ENCODE data around the gene YOD1.

The YOD1 gene

DNA sequence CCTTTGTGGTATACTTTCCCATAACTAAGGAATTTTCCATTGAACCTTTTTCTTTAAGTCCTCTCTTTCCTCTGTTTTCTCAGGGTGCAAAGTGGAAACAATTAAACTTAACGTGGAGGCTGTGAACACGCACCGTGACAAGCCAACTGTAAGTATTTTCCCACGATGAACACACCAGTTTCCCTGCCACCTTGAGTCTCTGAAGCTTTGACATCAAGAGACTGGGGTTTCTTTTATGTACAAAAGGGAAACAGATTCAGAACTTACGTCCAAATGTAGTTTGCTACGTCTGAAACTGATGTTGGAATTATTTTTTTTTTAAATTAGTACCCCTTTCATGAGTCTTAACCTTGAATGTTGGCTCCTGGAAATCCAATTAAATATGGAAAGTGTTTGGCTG is 20.4 kb upstream of the YOD1 start:
- no peak for DNase-seq

DNA sequence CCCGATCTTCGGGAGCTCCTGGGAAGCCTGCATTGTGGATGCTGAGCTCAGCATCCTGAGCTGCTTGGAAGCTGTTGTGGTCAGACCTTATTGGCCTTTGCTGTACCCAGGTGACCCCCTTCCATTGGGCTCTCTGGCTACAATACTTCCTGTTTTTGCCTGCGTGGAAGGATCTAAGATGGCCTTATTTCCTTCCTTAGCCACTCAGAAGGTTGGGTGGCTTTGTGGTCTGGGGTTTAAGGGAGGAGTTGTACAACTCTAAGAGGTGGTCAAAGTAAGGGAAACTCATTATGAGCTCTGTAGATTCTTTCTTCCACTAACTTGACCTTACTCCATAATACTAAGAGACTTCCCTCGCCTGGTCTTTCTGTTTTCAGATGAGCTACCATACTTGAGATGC is 19.8 kb upstream of the YOD1 start:
- no peak for DNase-seq

- no peak for DNase-seq
Measured at GRCh38 chr1:207069858-207070506, 19.0 kb upstream of the YOD1 start.

DNA sequence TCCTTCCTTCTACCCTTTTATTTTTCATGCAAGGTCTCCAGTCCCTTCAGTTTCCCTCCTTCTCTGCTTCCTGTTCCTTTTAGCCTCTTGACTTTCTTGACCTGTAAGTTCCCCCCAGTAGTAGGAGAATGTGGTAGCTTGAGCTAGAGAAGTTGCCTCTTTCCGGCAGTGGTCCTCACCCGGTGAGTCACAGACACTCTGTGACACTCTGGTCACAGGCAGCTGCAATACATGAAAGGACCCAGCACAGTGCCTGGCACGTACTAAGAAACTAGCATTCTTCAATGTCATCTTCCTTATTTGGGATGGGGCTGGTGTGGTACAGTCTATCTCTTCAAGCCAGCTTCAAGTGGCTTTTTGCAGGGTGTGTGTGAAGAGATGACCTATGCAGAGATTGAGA is 18.1 kb upstream of the YOD1 start:
- no peak for DNase-seq

GRCh38 chr1:207067665-207068064 is 16.7 kb upstream of the YOD1 start:
- DNase-seq: no peak

DNA sequence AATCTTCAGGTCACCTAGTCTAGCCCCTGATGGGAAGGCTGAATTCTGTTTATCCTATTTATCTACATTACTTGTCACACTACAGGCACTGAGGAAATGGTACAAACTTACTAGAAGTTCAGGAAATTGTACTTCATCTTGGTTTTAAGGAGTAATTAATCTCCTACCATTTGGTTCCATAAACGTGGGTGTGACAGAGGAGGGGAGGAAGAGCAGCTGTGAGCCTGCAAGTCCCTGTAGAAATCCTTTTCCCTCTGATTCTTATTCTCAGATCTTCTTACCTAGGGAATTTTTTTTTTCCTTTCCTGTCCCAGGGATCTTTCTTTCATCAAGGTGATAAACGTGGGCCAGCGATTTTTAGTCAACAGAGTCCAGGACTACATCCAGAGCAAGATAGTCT is 16.2 kb upstream of the YOD1 start:
- no peak for DNase-seq

DNA sequence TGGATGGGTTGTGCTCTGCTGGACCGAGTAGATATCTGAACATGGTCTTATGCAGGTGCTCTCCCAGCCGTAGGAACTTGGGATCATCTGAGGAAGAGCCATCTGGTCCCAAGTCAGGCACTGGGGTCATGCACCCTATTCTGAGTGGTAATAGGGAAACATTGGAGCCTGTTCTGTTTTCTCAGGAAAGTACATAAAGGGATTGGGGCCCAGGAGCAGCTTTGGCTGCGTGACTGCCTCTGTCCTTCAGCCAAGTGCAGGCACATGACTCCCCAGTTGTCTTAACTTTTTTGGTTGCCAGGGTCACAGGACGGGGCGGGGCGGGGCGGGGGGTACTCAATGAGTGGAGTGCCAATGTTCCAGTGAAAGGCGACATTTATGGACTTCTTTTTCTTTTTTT is 13.6 kb upstream of the YOD1 start:
- DNase-seq: no peak

GRCh38 chr1:207063014-207063413 is 12.0 kb upstream of the YOD1 start:
- DNase-seq: no peak

GRCh38 chr1:207062058-207062457 is 11.1 kb upstream of the YOD1 start:
- no peak for DNase-seq

GRCh38 chr1:207060596-207060995 is 9.6 kb upstream of the YOD1 start:
- no peak for DNase-seq

DNA sequence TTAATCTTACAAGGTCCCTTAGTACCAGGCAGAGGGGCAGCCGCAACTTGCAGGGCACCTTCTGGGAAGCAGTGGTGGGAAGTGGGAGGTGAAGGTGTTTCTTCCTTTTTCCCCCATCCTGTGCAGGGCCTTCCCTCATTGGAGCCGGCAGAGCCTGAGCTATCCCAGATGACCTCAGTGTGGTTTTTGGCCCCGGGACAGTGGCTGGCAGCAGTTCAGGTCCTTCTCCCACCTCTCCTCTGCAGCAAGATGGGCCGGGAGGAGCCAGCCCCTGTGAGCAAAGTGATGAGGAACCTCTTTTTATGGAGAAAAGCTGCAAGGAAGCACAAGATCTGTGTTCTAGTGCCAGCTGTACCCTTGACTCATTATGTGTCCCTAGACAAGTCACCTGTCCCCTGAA is 8.9 kb upstream of the YOD1 start:
- no peak for DNase-seq

DNA sequence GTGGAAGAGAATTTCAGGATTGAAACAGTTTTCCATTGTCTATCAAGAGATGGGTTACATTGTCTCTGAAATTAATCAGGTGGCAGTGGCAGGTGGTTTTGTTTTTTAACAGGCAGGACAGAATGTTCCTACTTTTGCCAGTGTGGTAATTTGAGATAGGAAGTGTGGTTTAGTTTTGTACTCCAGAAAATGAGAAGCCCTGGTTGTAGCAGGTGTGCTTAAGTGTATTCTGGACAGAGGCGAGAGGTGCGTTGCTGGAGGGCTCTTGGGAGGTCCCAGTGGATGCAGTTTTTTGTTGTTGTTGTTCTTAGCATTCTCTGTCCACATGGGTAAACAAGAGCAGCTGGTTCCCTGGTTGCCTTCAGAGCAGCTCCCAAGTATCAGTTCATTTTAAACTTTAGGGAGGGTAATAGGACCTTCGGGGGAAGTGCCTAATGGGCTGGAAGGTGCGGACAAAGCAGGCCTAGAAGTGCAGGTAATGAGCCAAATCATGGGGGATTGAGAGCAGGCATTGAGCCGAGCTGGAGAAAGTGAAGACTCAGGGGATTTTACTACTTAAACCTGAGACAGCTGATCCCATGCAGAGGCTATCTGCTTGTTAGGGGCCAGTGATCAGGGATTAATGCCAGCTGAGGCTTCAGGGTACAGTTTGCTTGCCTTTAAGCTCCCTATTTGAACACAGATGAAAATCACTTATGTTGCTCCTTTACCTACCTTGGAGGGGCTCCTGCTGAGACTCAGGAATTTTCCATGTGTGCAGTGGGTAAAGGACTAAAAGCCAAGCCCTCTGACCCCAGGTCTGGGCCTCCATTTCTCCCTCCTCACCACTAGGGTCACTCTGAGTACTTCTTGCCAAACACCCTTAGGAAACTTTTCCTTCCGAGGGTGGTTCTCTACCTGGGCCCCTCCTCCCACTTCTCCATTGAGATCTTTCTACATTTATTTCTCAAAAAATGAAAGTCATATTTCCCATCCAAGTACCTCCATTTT is 8.2 kb upstream of the YOD1 start:
- no peak for DNase-seq

GRCh38 chr1:207058252-207058651 is 7.2 kb upstream of the YOD1 start:
- DNase-seq: no peak

- no peak for DNase-seq
Measured at GRCh38 chr1:207056673-207057072, 5.7 kb upstream of the YOD1 start.

GRCh38 chr1:207055386-207056001 is 4.5 kb upstream of the YOD1 start:
- no peak for DNase-seq

DNA sequence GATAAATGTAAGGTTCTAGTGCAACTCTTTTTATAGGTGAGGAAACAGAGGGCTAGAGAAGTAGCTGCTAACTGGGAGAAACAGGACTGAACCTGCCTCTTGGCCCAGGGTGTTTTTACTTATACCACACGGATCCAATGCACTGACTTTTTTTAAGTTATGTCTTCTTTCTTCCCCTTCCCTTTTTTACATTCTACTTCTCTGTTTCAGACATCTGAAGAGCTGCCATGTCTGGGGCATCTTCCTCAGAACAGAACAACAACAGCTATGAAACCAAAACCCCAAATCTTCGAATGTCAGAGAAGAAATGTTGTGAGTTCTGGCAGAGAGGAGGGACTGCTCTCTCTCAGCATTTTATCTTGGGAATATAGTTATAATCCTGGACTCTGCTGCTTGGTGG is 3.5 kb upstream of the YOD1 start:
- no peak for DNase-seq

DNA sequence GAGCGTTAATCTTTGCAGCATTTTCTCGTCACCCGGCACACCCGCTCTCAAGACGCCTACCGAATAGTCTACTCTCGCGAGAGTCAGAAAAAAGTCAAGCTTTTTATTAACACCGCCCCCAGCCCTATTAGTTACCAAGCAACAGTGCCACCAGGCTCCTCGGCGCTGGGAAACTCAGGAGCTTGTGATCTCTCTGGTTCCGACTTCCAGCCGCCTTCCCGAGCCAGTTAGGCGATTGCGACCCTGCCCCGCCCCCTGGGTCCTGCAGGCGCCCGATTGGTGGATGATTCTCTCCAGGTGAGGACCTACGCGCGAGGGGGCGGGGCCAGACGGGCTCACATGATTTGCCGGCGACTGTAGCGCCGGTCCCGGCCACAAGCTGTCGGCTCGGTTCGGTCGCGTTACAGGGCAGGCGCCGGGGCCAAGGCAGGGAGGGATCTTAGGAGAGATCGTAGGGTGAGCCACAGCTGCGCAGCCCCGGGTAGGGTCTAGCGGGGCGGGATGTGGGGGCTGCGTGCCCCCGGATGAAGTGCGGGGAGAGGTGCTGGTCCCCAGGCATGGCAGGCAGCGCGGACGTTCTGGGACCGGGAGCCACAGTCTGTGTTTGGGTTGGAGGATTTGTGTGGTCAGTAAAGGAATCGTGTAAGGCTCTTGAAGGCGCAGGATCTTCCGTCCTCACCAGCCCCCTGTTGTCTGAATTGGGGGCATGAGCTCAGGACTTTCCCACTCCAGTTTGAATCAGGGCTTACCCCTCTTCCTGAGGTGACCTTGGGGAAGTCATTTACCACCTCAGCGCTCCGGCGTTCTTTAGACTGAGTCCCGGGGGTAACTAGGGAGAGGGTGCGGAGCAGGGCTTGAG is 2.1 kb upstream of the YOD1 start, which contains the start of gene PFKFB2:
Gene PFKFB2 (plus strand): TSS at position 365 of the 859 bp plus-strand sequence. CDS start 1,443 bp downstream, outside the sequence.
- DNase-seq: peak; percentile 93

- peak; percentile 63 for DNase-seq
Measured at GRCh38 chr1:207050480-207051190, 373 bp downstream of the YOD1 start.

DNA sequence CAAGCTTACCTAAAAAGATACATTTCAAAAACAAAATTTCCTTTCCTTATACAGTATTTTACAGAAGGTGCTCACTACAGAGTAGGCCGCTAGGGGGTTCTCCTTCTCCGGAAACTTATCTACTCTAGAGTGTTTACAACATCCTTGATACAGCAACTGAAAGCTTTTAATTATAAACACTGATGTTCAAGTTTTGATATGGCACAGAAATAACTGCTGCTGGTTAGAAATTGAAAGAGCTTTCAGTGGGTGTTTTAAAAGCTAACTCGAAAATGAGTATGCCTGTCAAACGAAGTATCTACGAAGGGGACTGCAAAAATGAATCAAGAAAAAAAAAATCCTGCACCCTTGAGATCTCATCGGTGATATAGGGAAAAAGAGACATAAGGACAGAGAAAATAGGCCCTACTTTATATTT is 1.0 kb downstream of the YOD1 start:
- peak; percentile 21 for DNase-seq

- DNase-seq: no peak
Measured at GRCh38 chr1:207049514-207049913, 1.5 kb downstream of the YOD1 start.

- DNase-seq: no peak
Measured at GRCh38 chr1:207049054-207049453, 2.0 kb downstream of the YOD1 start.

DNA sequence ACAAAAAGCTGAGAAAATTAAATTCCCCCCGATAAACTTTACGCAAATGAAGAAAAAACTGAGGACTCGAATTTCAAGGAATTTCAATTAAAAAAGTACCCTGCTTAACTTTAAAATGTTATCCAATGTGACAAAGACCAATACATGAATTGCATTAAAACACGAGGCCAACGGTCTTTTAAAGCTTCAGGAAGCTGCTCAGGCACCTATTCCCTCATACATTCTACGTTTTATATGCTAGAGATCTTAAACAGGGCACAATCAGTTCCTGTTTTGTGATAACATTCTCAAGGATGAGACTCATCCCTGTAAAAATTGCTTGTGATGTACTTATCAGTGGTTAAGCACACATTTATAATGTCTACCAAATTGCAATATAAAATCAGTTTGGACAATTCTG is 3.0 kb downstream of the YOD1 start:
- DNase-seq: no peak

Data from NCI-H526 treated with DMSO at 0.1 percent for 48 hours (cell line).